Measurements from ENCODE around the gene NDRG4. TPM values are rescaled to one million over a fixed set of nuclear protein-coding genes. Genes with fewer than 3 reads are reported as not detected.

The NDRG4 gene
- total and polyA plus RNA-seq, 8 donors, result 1.9 to 48.7 (median 12.0) TPM

- H3K27ac ChIP-seq, result no peak overlapping the region
- H3K36me3 ChIP-seq, result peaks cover 86 to 100% (median 100%) of the 10 kb centered on the region in 4 donors
- WGBS, 5 donors, result 86 to 94% (median 92%) methylated on average over 14 of the region's 14 CpGs
- intact Hi-C loops (cut with DNase I; ENCODE audit: low total_unique reads), result no loop called here
- H3K4me3 ChIP-seq, result no peak overlapping the region
- H3K9me3 ChIP-seq, result no peaks in the 10 kb centered on the region
- no peak for DNase-seq
- no peaks in the 10 kb centered on the region for H3K27me3 ChIP-seq
- H3K4me1 ChIP-seq, result peaks cover 0 to 10% (median 0%) of the 10 kb centered on the region in 4 donors
- TF ChIP-seq POLR2A (IDR thresholded peaks at IDR 0.05) (no peak), CTCF (IDR thresholded peaks at IDR 0.05) (no peak), POLR2AphosphoS5 (IDR thresholded peaks at IDR 0.05) (no peak), EP300 (IDR thresholded peaks at IDR 0.05) (no peak)
These were observed 34.0 kb downstream of the NDRG4 start for GRCh38 chr16:58533751-58534470.

GRCh38 chr16:58535100-58535499 is 35.2 kb downstream of the NDRG4 start:
- 32 to 58% (median 46%) methylated on average over 3 of the region's 3 CpGs for WGBS, 5 donors
- H3K9me3 ChIP-seq, result no peaks in the 10 kb centered on the region
- H3K4me3 ChIP-seq, result no peak overlapping the region
- peaks cover 89 to 100% (median 100%) of the 10 kb centered on the region in 4 donors for H3K36me3 ChIP-seq
- DNase-seq, result no peak
- no peak overlapping the region for H3K27ac ChIP-seq
- intact Hi-C loops (cut with DNase I; ENCODE audit: low total_unique reads), result no loop called here
- no peak for TF ChIP-seq CTCF (IDR thresholded peaks at IDR 0.05)
- no peak for TF ChIP-seq POLR2A (IDR thresholded peaks at IDR 0.05)
- no peak for TF ChIP-seq EP300 (IDR thresholded peaks at IDR 0.05)
- no peak for TF ChIP-seq POLR2AphosphoS5 (IDR thresholded peaks at IDR 0.05)
- H3K4me1 ChIP-seq, result peaks cover 0 to 10% (median 0%) of the 10 kb centered on the region in 4 donors
- no peaks in the 10 kb centered on the region for H3K27me3 ChIP-seq

GRCh38 chr16:58536278-58536677 is 36.3 kb downstream of the NDRG4 start:
- H3K4me3 ChIP-seq, result no peak overlapping the region
- intact Hi-C loops (cut with DNase I; ENCODE audit: low total_unique reads), result no loop called here

More at GRCh38 chr16:58536278-58536677, 36.3 kb downstream of the NDRG4 start:
- Histone ChIP-seq H3K27ac (no peak overlapping the region), H3K4me1 (peaks cover 0 to 10% (median 0%) of the 10 kb centered on the region in 4 donors), H3K27me3 (no peaks in the 10 kb centered on the region), H3K36me3 (peaks cover 87 to 100% (median 100%) of the 10 kb centered on the region in 4 donors), H3K9me3 (no peaks in the 10 kb centered on the region)
- DNase-seq, result no peak
- 46 to 65% (median 59%) methylated on average over 5 of the region's 5 CpGs for WGBS, 5 donors
- TF ChIP-seq POLR2A (IDR thresholded peaks at IDR 0.05) (no peak), EP300 (IDR thresholded peaks at IDR 0.05) (no peak), POLR2AphosphoS5 (IDR thresholded peaks at IDR 0.05) (no peak), CTCF (IDR thresholded peaks at IDR 0.05) (no peak)

Measured in stomach (tissue), 9 donors.